ENCODE data around the gene FBXO31.

GRCh38 chr16:87389245-87389644, 5.7 kb upstream of the FBXO31 start:
- no peak for TF ChIP-seq CTCF (IDR thresholded peaks at IDR 0.05)
- no peak for TF ChIP-seq POLR2A (IDR thresholded peaks at IDR 0.05)
